GM12872 (cell line): Measurements from ENCODE around the gene SORBS1.

Source experiments
- TF ChIP-seq, protein P1 (sequence below): IDR thresholded peaks from 3 replicates; pipeline ENCODE4 v1.5.1; 2011; ENCODE audit warnings: low read depth, mild to moderate bottlenecking, low read length, moderate library complexity; ENCODE audit not compliant: insufficient read depth

The SORBS1 gene

DNA sequence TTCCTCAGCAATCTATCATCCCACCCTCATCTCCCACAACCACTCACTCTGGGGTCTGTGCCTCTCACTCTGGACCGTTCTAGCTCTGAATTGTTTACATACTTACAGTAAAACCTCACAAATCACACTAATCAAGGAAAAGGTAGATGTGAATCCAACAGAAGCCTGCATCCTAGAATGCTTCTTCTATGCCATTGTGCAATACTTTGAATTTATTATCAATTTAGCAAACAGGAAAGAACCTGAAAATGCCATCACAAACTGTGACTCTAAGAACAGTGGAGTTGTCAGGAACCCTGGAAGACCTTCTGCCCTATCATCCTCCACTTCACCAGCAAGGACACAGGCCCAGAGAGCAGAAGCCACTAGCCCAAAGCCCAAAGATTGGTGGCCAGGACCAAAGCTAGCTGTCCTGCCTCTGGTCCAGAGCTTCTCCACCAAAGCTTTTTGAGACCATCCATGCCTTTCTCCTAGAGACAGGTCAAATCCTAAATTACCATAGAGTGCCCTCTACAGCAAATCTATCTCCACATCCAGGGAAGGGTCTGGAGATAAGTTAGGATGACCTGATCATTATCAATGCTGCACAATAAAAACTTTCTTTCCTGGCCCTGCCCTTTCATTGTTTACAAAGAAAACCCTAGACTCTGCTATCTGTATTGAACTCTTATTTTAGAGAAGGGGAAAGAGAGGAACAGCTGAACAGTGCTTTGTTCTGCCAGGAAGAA is 2.4 kb downstream of the SORBS1 start:
- TF ChIP-seq, protein P1, sequence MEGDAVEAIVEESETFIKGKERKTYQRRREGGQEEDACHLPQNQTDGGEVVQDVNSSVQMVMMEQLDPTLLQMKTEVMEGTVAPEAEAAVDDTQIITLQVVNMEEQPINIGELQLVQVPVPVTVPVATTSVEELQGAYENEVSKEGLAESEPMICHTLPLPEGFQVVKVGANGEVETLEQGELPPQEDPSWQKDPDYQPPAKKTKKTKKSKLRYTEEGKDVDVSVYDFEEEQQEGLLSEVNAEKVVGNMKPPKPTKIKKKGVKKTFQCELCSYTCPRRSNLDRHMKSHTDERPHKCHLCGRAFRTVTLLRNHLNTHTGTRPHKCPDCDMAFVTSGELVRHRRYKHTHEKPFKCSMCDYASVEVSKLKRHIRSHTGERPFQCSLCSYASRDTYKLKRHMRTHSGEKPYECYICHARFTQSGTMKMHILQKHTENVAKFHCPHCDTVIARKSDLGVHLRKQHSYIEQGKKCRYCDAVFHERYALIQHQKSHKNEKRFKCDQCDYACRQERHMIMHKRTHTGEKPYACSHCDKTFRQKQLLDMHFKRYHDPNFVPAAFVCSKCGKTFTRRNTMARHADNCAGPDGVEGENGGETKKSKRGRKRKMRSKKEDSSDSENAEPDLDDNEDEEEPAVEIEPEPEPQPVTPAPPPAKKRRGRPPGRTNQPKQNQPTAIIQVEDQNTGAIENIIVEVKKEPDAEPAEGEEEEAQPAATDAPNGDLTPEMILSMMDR: no peak

DNA sequence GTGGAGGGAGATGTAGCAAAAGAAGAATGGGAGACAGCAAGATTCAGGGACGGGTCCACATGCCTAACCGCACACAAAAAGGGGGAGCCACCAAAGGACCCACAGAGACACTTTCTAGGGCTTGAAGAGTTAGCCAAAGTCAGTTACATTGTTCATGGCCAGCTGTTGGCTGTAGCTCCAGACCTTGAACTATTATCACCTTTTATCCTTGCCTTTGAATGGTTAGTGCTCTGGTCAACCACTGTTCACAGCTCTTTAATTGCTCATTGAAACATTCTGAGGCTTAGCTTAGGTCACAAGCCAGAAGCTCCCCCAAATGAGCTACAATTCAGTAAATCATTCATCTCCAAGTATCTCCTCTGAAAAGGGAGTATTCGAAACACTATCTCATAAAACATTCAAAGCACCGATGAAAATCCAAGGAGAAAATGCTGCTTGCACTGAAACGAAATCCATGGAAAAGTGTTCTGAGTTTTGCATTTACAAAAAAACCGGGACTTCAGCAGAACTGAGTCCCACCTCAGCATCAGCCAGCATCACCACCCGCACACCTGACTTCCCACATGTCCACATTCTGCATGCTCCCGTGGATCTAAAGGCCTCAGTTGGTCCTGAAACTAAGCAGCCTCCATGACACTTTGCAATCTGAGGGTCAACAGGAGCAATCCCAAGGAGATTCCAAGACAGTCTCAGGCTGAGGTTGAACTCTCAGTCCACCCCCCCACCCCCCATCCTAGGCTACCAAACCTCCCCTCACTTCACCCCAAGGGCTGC is 4.0 kb downstream of the SORBS1 start:
- TF ChIP-seq, protein P1: no peak

DNA sequence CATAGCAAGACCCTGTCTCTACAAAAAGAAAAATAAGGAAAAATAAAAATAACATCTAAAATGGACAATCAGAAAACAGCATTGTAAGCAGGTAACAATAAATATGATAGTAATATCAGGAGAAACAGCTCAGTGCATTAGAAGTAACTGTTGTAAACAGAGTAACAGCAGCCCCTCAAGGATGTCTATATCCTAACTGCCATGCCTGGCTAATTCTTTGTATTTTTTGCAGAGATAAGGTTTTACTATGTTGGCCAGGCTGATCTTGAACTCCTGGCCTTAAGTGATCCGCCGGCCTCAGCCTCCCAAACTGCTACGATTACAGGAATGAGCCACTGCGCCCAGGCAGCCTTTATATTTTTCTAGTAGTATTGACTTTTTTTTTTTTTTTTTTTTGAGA is 7.5 kb downstream of the SORBS1 start:
- TF ChIP-seq, protein P1: no peak

DNA sequence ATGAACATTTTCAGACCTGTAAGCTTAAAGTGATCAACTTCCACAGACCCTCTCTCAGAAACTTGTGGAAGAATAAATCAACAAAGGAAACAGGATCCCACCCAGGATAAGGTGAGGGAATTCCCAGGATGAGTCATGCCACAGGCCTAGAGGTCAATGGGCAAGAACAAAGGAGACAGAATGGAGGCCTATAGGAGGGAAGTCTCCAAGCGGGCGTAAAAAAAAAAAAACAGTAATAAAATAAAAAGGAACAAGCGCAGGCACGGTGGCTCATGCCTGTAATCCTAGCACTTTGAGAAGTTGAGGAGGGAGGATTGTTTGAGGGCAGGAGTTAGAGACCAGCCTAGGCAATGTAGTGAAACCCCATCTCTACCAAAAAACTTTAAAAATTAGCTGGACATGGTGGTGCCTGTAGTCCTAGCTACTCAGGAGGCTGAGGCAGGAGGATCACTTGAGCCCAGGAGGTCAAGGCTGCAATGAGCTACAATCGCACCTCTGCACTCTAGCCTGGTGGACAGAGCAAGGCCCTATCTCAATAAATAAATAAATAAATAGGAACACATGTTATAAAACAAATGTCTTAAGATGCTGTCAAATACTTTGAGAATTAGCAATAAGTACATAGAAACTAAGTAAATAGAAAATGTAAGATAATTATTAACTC is 8.4 kb downstream of the SORBS1 start:
- TF ChIP-seq, protein P1: no peak

DNA sequence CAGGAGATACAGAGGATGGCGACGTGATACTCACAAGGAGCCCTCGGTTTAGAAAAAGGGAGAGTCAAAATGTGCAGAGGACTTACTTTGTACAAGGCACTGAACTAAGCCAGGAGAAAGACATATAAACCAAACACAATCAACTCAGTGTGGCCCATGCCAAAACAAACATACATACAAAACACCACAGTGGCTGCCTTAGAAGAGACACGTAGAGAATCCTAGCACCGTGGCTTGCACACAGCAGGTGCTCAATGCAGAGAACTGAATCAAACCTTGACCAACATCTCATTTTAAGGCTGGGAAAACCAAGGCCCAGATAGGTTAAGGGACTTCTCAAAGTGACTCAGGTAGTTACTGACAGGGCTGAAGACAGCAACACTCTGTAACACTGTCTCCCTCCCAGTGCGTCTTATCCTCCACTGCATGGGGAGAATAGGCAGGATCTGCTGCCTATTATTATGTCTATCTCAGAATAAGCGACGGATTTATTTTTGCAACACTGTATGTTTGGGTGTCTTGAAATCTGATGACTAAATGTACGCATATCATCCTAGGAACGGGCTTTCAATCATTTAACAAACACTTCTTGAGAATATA is 11.0 kb downstream of the SORBS1 start:
- TF ChIP-seq, protein P1: no peak

DNA sequence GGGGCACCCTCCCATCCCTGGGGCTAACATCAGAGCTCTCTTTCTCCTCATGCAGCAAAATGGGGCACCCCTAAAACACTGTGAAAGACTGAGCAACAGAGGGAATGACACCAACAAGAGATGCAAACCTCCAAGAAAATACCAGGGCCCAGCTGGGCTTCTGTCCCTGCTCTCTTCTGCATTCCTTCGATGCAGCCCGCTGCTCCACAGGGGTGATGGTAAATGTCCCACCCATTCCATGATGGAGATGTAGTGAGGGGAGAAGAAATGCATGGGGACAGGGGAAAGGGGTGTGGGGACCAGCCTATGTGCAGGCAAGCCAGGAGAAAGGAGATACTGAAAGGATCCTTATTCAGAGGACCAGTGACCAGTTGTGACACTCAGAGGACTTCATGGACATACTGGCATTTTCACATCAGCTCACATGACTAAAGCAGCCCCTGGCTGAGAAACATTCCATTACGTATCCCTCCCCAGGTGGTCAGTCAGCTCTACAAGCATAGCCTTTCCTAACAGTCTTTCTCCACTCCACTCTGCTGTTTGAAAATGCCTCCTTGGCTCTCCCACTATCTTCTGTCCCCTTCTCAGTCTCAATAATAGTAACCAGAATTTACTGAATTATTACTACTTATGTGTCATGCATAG is 13.3 kb downstream of the SORBS1 start:
- TF ChIP-seq, protein P1: no peak
